HG02763 (cell line): ENCODE measurements around the gene RNF207.

Source experiments
- ATAC-seq: cut with Tn5 transposase; IDR thresholded peaks from one replicate; pipeline ENCODE4 v1.9.1; 2021; ENCODE audit warnings: mild to moderate bottlenecking, moderate library complexity; ENCODE audit not compliant: unreplicated experiment

Gene RNF207, protein sequence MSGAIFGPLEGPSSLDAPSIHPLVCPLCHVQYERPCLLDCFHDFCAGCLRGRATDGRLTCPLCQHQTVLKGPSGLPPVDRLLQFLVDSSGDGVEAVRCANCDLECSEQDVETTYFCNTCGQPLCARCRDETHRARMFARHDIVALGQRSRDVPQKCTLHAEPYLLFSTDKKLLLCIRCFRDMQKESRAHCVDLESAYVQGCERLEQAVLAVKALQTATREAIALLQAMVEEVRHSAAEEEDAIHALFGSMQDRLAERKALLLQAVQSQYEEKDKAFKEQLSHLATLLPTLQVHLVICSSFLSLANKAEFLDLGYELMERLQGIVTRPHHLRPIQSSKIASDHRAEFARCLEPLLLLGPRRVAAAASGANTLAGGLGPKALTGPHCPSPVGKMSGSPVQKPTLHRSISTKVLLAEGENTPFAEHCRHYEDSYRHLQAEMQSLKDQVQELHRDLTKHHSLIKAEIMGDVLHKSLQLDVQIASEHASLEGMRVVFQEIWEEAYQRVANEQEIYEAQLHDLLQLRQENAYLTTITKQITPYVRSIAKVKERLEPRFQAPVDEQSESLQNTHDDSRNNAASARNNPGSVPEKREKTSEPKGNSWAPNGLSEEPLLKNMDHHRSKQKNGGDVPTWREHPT

DNA sequence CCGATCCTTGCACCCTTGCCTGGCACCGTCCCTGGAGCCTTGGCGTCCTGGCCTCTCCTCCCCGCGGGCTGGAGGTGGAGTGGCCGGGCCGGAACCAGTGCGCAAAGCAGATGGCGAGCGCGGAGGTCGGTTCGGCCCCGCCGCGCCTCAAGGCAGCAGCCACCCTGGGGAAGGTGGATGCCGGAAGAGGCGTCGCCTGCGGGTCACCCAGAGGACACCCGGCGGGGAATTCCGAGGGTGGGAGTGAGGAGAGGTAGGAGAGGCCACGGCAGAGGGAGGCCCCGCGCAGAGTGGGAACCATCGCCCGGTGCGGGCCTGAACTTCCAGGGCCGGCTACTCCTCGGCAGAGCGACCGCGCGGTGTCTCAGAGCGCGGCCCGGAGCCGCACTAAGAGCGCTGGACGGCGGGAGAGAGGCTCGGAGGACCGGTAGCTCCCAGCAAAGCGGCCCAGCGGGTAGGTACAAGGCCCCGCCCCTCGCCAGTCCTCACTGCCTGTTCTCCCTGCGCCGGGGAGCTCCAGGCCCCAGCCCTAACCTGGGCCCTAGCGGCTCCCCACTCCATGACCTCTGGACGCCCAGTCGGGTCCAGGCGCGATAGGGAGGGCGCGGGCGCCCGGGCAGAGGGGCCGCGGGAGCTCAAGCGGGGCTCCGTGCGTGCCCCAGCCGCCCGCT is at the start of gene RNF207:
RNF207 (plus strand) TSS at position 271 of the 671 bp plus-strand sequence. CDS start 417 bp downstream, outside the sequence.
- peak; percentile 41 for ATAC-seq

DNA sequence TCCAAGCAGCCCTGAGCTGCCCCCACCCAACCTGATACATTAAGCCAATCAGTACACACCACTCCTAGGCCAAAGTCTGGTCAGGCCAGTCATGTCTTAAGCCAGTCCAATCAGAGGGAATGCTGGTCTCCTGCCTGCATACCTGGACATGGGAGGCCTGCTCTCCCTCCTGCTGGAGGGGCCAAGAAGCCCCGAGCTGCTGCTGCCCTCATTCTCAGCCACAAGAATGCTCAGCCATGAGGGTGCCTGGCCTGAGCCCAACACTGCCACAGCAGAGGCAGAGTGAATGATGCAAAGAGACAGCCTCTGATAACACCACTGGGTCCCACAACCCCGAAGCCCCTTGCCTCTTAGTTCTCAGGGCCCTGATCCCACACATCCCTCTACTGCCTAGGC is 48.8 kb upstream of the RNF207 start:
- ATAC-seq, result no peak

DNA sequence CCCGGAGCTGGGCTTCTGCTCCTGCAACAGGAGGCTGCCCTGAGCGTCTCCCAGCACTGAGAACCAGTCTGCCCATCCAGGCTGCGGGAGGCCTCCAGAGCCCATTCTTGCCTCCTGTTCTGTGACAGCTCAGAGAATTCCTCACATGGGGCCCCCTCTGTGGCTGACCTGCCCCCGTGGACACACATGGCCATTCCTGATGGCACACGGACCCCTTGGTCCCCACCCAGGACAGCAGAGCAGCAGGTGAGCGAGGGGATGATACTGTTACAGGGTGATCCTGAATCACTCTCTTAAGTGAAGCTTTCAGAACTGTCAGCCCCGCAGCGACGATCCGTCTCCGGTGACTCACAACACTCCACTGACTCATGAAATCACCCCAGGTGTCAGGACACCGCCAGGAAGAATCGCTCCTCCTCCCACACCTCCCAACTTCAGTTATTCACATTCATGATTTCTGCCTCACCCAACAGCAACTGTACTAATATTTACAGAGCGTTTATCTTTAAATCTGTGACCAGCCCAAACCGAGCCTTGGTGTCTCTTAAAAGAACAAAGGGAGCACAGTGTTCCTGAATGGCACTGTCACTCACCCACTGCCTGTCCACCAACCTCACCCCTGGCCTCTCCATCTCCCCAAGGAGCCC is 48.3 kb upstream of the RNF207 start:
- ATAC-seq, result no peak

DNA sequence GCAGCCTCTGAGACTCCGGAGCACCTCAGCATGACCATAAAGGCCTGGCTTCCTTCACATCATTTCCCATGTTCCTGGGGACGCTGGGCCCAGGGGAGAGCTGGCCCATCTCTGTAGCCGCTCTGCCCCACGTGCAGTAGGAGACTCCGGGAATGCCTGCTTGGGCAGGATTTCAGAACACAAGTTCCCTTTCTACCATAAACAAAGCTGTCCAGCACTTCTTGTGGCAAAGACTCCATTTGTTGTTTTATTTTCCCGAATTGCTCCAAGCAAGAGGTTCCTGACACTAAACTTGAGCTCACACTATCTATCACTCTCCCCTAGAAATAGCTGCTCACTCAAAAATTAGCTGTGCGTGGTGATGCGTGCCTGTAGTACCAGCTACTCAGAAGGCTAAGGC is 47.7 kb upstream of the RNF207 start:
- no peak for ATAC-seq

DNA sequence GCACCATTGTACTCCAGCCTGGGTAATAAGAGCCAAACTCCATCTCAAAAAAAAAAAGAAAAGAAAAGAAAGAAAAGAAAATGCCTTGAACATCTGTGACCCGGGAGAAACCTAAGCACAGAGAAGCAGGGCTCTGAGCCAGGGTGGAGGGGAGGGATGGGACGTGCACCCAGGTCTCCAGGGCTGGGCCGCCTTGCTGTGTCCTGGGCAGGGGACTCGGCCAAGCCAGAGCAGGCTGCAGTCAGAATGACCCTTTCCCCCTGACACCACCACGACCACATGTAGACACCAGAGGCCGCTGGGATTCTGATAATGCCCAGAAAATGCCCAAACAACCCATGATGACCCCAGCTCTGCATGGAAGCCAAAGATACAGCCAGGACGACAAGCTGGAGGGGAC is 43.6 kb upstream of the RNF207 start:
- ATAC-seq, result no peak

DNA sequence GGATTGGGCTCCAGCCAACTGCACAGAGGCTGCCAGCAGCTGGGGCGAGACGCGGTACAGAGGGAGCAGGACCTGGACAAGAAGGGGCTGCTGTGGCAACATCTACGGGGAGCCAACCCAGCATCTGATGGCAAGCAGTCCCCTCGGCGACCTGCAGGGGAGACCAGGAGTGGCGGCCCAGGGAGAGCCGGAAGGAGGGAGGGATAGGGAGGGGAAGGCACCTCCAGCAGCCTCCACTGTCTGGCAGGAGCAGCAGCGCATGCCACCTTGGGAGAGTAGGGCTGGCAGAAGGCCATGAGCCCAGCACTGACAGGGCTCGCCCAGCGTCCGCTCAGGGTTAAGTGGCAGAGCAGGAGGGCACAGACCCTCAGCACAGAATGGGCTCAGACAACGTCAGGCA is 43.1 kb upstream of the RNF207 start:
- no peak for ATAC-seq

DNA sequence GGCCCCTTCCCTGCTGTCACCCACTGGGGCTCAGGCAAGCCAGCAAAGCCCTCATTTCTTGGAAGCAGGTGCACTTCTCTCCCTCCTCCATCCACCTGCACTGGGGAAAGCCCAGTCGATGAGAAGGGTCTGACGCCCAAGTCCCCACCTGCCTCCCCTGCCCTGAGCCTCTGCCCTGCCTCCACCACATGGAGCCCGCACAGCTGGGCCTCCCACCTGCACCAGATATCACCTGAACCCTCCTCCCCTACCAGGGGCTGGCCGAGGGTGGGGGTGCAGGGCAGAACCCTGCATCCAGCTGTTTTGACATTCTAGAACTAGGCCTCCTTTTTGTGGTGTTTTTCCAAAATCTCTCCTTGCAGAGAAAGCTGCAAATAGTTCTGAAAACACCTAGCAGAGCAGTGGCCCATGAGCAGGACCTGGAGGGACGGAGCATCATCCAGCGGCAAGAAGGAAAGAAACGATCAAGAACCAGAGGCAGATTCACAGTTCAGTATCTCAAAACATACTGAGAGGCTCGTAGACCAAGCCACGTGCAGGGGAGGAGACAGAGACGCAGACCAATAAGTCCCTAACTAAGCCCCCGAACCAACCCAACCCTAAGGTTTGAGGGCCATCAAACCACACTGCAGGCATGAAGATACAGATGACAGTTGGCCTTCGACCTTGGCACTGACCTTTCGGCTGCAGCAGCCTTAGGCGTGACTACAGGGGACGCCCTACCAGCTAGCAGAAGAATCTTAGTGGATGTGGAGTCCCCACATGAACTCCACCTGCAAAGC is 42.5 kb upstream of the RNF207 start:
- ATAC-seq, result no peak

DNA sequence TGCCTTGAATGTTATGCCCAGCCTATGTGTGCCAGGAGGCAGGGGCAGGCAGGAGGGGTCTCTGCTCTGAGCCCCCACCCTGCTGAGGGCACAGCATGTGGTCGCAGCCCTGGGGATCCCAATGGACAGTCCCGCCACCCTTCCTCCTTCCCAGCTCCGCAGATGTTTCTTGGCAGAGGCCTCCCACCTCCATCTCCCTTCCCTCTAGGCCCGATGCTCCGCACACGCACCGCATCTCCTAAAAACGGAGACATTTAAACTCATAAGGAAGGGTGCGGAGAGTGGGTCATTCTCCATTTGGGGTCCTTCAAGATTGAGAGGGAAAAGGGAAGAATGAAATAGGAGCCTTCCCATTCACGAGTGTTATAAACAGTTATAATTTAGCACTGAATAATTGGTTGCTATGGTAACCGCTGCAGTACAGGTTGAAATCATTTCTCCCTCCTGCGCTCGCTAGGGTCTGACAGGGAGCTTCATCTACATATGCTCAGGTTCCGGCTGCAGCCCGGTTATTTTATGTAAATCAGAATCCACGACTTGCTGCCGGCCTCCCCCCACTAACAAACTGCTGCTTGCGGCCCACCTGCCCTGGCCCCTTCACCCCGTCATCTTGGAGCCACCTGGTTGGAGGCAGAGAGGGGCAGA is 41.8 kb upstream of the RNF207 start:
- no peak for ATAC-seq

DNA sequence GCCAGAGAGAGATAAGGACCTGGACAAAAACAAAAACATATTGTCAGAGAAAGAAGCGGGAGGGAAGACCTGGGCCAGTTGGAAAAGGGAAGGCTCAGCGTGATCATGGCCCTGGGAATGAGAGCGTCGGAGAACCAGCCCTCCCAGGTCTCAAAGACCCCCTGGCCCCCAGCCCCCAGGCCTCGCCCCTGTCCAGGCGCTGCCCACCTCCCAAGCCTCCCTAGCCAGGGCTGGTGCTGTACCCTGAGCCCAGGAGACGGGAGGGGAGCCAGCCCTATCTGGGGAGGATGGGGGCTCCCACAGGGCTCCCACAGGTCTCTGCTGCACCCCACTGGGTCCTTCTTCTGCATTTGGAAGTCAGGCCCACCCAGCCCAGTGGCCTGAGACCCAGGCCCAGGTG is 40.9 kb upstream of the RNF207 start:
- no peak for ATAC-seq

DNA sequence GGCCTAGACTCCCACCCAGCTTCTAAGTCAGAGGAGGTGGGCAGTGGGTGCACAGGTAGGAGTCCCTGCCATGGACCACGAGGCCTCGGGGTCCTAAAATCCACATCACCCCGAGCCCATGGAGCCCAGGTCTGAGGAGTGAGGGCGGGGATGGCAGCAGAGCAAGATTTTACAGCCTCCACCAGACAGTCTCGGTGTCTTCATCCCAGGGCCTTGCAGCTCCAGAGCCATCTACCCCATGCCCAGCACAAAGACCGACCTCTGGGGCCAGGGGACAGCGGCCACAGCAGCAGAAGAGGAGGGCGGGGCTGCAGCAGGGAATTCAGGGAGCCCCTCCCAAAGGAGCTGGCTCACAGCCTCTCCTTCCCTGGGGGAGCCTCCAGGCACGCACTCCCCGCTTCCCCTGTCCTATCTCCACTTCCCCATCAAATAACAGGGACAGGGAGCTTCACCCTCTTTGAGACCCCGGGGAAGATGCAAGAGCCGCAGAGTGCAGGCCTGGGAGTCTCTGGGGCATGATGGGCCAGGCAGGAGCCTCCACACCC is 40.4 kb upstream of the RNF207 start:
- no peak for ATAC-seq

DNA sequence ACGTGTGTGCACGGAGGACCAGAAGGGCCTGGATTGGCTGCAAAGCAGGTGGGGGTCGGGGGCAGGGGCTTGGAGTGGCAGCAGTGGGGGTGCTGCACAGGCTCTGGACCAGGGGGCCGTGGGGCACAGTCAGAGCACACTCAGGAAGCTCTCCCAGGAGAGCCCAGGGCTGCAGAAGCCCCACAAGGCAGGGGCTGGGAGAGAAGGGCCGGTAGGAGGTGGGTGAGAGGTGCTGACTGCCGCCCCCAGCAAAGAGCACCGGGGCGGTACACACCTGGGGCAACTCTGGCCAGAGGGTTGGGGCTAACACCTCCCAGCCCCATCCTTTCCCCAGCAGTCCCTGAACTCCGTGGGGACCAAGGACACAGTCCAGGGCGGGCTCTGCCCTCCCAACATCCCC is 39.7 kb upstream of the RNF207 start:
- no peak for ATAC-seq

DNA sequence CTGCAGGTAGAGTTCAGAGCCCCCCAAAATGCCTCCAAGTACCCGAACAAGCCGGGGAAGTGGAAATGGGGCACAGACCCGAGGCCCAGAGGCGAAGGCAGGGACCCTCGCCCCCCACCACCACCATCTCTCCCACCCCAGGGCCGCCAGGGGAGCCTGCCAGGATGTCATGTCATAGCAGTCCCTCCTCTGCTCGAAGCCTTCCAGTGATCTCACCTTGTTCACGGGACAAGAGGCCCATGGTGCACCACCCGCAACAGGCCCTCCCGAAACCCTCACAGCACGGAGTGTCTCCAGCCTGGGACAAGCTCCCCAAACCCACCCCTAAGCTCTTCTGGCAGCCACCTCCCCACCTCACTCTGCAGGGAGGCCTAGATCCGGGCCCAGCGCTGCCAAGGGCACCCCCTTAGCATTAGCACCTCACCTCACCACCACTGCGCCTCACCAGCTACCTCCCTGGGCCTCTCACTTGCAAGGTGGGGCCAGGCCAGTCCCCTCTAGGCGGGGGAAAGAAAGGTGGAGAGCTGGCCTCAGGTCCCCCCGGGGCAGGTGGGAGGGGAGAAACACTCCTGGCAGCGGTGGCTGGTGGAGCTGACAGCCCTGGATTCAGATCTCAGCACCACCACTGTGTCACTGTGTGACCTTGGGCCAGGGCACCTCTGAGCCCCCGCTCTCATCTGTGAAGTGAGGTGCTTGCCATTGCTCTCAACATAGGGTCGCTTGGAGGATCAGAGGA is 39.1 kb upstream of the RNF207 start:
- no peak for ATAC-seq

DNA sequence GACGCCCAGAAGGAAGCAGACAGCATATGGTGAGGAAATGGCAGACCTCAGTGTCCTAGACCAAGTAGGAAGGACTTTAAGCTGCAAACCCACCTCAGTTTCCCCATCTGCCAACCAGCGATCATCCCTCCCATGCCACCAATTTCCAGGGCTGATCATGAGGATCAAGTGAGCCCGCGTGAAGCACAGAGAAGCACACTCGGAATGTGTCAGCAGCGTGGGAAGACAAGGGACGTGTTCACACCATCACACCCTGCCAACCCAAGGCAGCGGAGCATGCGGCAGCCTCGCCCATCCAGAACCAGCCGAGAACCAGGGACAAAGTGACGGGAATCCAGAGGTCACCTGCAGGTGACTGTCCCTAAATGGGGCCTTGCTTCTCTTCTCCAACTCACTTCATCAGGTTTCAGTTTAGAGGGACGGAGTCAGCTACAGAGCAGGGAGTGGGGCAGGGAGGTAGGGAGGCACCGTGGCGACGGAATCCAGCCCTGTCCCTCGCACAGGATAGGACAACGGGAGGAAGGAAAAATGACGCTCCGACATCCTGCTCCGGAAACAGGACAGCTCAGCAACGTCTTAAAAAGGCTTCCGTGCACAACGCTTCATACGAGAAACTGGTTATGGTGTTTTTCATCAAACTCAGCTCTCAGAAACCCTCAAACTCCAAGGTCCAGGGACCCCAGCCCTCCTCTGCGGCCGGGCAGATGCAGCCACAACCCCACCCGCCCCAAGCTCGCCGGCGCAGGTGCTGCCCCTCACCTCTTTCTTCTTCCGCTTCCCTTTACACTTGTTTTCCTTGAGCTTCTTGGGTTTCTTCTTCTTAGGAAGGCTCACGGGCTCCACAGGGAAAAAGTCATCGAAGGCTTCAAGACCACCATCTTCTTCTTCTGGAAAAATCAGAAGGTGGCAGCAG is 38.3 kb upstream of the RNF207 start:
- no peak for ATAC-seq

DNA sequence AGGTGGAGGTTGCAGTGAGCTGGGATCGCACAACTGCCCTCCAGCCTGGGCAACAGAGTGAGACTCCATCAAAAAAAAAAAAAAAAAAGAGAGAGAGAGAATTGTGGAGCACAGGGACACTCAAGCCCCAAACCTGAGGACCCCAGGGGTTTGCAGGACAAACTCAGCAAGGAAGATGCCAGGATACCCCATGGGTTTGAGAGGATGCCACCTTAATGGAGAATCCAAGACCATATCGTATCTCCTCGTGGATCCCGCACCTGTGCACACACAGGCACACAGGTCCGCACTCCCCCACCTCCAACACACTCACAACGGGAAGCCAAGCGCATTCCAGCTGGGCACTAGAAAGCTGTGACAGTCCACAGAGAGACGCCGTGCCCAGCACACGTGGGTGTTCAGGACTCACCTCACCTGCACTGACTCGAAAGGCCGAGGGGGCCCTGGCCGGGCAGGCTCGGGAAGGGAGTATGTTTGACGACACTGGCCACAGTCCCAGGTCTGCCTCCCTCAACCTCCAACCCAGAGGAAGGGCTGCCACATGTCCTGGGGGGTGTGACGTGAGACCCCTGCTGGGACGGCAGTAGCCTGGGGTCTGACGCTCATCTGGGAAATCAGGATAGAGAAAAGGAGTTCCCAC is 36.9 kb upstream of the RNF207 start:
- no peak for ATAC-seq

DNA sequence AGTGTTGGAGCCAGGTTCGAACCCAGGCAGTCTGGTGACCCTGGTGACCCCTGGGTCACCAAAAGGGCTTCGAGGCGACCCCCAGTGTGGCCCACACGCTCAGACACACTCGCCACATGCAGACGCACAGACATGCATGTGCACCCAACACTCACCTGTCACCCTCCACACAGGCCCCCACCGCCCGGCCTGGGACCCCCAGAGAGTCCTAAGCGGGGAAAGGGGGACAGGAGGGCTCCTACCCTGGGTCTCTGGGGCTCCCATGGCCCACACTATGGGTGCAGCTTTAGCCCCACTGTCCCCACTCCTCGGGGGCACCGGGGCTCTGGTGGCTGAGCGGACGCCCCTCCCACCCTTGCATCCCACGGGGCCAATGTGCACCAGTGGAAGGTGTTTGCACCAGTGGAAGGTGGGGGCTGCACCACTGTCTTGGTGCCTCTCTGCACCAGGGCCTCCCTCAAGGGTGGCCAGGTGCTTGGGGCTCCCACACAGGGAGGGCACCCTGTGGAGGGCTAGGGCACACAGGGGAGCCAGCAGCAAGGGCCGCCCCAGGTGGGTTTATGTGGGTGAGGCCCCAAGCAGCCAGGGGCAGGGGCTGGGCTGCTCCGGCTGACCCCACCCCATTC is 35.7 kb upstream of the RNF207 start:
- ATAC-seq, result no peak

DNA sequence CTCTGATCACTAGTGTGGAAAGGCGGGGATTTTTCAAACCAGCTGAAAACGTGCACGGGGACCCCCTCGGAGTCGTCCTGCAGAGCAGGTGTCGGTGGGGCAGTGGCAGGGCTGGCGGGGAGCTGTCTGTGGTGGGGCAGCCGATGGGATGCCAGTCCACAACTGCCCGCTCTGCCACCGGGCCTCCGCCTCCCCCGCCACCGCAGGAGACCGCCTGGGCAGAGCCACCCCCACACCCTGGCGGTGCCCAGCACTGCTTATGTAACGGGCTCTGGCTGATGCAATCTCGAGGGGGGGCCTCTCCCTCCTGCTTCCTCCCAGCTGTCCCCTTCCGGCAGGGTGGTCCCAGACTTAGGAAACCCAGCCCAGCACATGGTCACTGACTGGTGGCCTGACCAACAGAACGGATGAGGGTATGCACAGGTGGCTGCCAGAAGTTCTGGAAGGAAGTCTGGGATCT is 35.1 kb upstream of the RNF207 start:
- ATAC-seq, result no peak

DNA sequence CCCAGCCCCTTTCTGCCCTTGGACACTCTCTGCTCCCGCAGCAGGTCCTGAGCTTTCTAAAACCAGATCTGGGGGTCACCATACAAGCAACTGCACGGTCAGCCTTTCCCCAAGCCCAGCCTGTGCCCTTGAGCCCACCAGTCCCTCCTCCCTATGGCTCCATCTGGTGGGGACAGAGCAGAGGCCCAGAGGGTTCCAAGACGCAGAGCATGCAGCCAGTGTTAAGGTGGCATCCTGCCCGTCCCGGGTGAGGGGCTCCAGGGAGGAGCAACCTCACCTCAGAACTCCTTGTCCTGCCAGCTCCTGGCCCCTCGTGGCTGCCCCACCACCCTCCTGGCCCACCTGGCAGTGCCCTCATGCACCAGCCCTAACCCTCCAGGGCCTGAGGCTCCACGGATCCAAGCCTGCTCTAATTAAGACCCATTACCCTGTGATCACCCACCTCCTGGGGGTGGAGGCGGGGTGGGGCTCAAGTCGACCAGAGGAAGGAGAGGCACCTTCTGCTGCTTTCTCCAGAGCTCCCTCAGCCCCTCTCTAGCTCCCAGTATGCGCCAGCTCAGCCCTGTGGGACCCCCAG is 34.3 kb upstream of the RNF207 start:
- ATAC-seq, result no peak
